Muscle layer of duodenum (tissue), 2 donors: ENCODE results near the gene FN3K.
"Not testable (repeated sequence)": the region's sequence is repeated elsewhere in the genome, so short reads cannot be mapped to it uniquely, and the experiment has no call there.

ENCODE experiments used
- H3K27ac ChIP-seq: one replicate; pipeline ENCODE4 v1.7.0; 2013; ENCODE audit warnings: mild to moderate bottlenecking, low read length
- H3K27me3 ChIP-seq: one replicate; pipeline ENCODE4 v1.7.0; 2013; ENCODE audit warnings: low read depth, mild to moderate bottlenecking, control low read depth, low read length
- H3K36me3 ChIP-seq, 2 donors: one replicate each; pipeline ENCODE4 v1.7.0; 2013; ENCODE audit warnings: low read length in 2 of 2, control low read depth in 1 of 2, mild to moderate bottlenecking in 1 of 2; ENCODE audit not compliant: insufficient read depth in 2 of 2, control insufficient read depth in 1 of 2
- H3K4me1 ChIP-seq, 2 donors: one replicate each; pipeline ENCODE4 v1.7.0; 2013; ENCODE audit warnings: low read length in 2 of 2, mild to moderate bottlenecking in 2 of 2, control low read depth in 1 of 2, moderate library complexity in 1 of 2; ENCODE audit not compliant: insufficient read depth in 2 of 2, control insufficient read depth in 1 of 2
- H3K4me3 ChIP-seq, 2 donors: one replicate each; pipeline ENCODE4 v1.7.0; 2013; ENCODE audit warnings: low read length in 2 of 2, low read depth in 1 of 2, mild to moderate bottlenecking in 1 of 2
- H3K9me3 ChIP-seq, 2 donors: one replicate each; pipeline ENCODE4 v1.7.0; 2013; ENCODE audit warnings: low read length in 2 of 2, control low read depth in 1 of 2, mild to moderate bottlenecking in 1 of 2; ENCODE audit not compliant: control insufficient read depth in 1 of 2
- donor health status: healthy.

Gene FN3K

DNA sequence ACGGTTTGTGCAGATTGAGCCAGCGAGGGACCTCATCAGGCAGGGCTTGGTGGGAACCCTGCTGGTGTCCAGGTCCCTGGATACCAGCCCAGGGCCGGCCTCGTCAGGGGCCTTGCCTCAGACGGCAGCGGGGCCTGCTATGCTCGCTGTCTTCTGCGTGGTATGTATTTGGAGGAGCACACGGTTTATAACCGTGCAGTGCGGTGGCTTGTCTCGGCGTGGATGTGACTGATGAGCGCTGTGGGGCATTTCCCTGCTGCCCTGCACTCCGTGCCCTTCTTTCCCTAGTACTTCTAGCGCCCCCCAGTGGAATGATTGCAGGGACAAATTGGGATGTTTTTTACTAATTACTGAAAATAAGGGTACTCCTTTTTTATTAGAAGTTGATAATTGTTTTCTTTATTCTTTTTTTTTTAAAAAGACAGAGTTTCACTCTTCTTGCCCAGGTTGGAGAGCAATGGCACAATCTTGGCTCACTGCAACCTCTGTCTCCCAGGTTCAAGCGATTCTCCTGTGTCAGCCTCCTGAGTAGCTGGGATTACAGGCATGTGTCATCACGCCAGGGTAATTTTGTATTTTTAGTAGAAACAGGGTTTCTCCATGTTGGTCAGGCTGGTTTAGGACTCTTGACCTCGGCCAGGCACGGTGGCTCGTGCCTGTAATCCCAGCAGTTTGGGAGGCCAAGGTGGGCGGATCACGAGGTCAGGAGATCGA lies 31.8 kb downstream of the FN3K start:
- Histone ChIP-seq H3K27ac (no peak overlapping the region), H3K4me1 (peaks cover 0 to 3% of the 10 kb centered on the region in 2 donors), H3K4me3 (no peak overlapping the region), H3K9me3 (no peaks in the 10 kb centered on the region), H3K36me3 (peaks cover 19 to 34% of the 10 kb centered on the region in 2 donors), H3K27me3 (no peaks in the 10 kb centered on the region)

DNA sequence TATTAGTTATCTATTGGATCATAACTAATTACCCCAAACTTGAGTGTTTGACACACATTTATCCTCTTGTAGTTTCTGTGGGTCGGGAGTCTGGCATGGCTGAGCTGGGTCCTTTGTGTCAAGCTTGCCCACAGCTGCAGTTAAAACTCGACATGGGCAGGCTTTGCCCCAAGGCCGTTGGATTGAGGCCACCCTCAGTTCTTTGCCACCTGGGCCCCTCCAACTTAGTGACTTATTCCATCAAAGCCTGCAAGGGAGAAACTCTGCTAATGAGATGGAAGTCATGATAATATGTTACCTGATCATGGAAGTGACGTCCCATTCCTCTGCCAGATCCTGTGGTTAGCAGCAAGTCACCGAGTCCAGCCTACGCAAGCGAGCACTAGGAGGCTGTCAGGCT lies 33.6 kb downstream of the FN3K start:
- H3K27me3 ChIP-seq: no peaks in the 10 kb centered on the region
- H3K27ac ChIP-seq: no peak overlapping the region
- H3K4me1 ChIP-seq: peaks cover 0 to 3% of the 10 kb centered on the region in 2 donors
- H3K9me3 ChIP-seq: no peaks in the 10 kb centered on the region
- H3K4me3 ChIP-seq: no peak overlapping the region
- H3K36me3 ChIP-seq: peaks cover 19 to 46% of the 10 kb centered on the region in 2 donors

DNA sequence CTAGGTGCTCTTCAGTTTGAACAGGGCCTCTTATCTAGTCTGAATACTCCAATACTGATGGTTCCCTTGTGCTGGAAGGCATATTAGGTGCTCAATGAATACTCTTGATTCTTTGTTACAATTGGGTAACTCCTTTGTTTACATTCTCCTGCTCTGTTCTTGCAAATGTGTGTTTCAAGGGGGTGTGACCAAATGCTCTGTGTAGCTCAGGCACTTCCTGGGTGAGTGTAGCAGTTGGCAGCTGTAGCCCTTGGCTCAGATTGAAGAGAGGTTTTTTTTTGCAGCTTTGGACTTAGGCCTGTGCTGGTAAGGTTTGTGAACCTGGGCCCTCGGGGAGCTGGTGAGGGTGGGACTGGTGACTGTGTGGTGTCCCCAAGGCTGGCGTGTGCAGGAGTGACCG lies 36.6 kb downstream of the FN3K start:
- no peaks in the 10 kb centered on the region for H3K9me3 ChIP-seq
- H3K27ac ChIP-seq: no peak overlapping the region
- peaks cover 19 to 34% of the 10 kb centered on the region in 2 donors for H3K36me3 ChIP-seq
- no peaks in the 10 kb centered on the region for H3K27me3 ChIP-seq
- peaks cover 0 to 7% of the 10 kb centered on the region in 2 donors for H3K4me1 ChIP-seq
- no peak overlapping the region for H3K4me3 ChIP-seq

DNA sequence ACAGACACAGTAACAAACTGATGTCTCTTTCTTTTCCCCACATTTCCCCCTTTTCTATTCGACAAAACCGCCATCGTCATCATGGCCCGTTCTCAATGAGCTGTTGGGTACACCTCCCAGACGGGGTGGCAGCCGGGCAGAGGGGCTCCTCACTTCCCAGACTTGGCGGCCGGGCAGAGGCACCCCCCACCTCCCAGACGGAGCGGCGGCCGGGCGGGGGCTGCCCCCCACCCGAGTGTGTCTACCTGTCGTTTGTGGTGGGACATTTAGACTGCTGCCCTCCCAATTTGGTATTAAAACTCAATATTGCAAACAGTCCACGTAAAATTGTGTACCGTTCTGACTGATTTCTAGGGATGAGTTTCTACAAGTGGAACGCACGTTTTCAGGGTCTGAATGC lies 39.0 kb downstream of the FN3K start:
- Histone ChIP-seq H3K36me3 (peaks cover 3 to 14% of the 10 kb centered on the region in 2 donors), H3K4me3 (peak overlapping the region in 1 of 2 donors; percentile 42)
- H3K27ac ChIP-seq, H3K4me1 ChIP-seq, H3K9me3 ChIP-seq, H3K27me3 ChIP-seq: not testable (repeated sequence)

DNA sequence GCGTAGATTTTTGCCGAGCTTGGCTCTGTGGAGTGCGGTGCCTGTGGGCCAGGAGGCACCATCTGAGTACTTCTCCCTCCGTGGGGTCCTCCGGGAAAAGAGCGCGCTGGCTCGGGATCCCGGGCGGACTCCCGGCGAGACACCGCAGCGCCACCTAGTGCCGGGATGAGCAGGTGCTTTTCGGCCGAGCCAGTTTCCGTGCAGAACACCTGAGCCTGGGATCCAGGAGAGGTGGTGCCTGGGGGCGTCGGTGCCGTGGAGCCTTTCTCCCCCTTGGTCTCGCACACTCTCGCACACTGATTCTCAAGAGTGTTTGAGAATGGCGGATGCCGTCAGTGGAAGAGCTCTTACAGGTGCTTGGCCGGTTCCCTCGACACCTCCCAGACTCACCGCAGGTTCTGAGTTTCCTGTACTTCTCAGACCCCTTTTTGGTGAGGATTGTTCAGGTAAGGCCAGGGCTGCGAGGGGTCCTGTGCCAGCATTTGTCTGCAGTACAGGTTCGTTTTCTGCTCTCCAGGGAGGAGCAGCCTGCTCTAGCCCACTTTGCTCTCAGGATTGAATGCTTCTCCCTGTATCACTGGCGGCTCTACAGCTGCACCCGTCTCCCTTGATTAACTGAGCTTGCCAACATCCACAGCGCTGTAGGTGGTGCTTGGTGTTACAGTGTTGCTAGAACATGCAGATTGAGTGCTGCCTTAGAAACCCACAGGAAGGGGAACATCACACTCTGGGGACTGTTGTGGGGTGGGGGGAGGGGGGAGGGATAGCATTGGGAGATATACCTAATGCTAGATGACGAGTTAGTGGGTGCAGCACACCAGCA lies 39.8 kb downstream of the FN3K start:
- no peaks in the 10 kb centered on the region for H3K27me3 ChIP-seq
- no peak overlapping the region for H3K27ac ChIP-seq
- peaks cover 0 to 5% of the 10 kb centered on the region in 2 donors for H3K4me1 ChIP-seq
- H3K36me3 ChIP-seq: peaks cover 3 to 14% of the 10 kb centered on the region in 2 donors
- H3K9me3 ChIP-seq: no peaks in the 10 kb centered on the region
- peak overlapping the region in 1 of 2 donors; percentile 42 for H3K4me3 ChIP-seq

DNA sequence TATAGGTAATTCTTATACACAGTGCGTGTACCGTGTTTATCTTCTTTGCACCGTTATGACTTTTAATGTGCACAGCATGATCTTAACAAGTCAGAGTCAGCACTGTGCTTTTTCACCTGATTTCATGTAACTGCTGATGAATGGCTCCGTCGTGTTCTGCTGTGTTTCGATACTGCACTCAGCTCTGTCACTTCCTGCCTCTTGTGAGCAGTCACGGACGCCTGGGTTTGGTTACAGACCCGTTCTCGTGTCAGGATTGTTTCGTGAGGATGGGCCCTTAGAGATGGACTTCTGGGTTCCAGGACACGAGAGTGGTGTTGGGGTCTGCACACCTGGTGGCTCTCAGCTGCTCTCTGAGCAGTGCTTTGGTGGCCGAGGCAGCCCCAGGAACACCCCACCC lies 41.0 kb downstream of the FN3K start:
- Histone ChIP-seq H3K27ac (no peak overlapping the region), H3K36me3 (peaks cover 3 to 14% of the 10 kb centered on the region in 2 donors), H3K27me3 (no peaks in the 10 kb centered on the region), H3K9me3 (no peaks in the 10 kb centered on the region), H3K4me3 (no peak overlapping the region), H3K4me1 (peaks cover 0 to 5% of the 10 kb centered on the region in 2 donors)

DNA sequence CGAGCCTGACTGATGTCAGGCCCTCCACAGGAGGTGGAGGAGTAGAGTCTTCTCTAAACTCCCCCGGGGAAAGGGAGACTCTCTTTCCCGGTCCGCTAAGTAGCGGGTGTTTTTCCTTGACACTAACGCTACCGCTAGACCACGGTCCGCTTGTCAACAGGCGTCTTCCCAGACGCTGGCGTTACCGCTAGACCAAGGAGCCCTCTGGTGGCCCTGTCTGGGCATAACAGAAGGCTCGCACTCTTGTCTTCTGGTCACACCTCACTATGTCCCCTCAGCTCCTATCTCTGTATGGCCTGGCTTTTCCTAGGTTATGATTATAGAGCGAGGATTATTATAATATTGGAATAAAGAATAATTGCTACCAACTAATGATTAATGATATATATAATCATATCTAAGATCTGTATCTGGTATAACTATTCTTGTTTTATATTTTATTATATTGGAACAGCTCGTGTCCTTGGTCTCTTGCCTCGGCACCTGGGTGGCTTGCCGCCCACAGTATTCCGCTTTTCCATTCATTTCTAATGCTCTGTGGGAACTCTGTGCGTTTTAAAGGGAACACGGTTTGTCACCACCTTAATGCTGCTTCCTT lies 42.5 kb downstream of the FN3K start:
- H3K9me3 ChIP-seq, H3K27ac ChIP-seq, H3K4me3 ChIP-seq, H3K27me3 ChIP-seq, H3K4me1 ChIP-seq, H3K36me3 ChIP-seq: not testable (repeated sequence)

DNA sequence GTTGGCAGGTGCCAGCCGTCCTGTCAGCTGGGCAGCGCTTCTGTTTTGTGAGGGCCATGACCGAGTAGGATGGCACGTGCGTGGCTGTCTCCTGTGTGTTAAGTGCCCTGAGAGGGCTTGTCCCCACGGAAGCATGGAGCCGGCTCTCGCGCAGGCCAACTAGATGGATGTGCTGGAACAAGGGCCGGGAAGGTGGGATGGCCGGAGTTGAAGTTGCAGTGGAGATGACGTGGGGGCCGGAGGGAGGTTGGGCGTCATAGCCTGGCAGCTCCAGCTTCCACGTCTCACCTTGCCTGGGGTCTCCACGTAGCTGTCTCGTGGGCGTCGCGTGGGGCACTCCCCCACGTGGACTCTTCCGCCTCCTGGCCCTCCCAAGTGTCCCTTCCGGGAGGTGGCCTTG lies 44.1 kb downstream of the FN3K start:
- Histone ChIP-seq H3K36me3 (peaks cover 6 to 18% of the 10 kb centered on the region in 2 donors), H3K4me1 (peaks cover 0 to 5% of the 10 kb centered on the region in 2 donors), H3K27me3 (no peaks in the 10 kb centered on the region), H3K4me3 (no peak overlapping the region), H3K9me3 (no peaks in the 10 kb centered on the region), H3K27ac (no peak overlapping the region)

DNA sequence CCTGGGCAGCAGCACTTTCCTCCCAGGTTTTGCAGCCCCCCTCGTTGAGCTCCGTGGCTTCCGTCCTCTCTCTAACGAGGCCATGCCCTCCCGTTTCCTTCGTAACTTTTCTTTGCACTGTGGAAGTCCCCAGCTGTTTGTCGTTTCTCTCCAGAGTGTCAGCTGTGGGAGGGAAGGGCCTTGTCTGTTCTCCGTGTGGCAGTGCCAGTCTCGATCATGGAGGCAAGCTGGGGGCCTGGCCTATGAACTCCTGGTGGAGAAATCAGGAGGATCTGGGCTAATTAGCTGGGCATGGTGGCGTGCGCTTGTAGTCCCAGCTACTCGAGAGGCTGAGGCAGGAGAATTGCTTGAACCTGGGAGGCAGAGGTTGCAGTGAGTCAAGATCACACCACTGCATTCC lies 44.8 kb downstream of the FN3K start:
- Histone ChIP-seq H3K4me1 (peaks cover 0 to 1% of the 10 kb centered on the region in 2 donors), H3K27me3 (no peaks in the 10 kb centered on the region), H3K36me3 (peaks cover 6 to 20% of the 10 kb centered on the region in 2 donors), H3K9me3 (no peaks in the 10 kb centered on the region), H3K27ac (no peak overlapping the region), H3K4me3 (no peak overlapping the region)

DNA sequence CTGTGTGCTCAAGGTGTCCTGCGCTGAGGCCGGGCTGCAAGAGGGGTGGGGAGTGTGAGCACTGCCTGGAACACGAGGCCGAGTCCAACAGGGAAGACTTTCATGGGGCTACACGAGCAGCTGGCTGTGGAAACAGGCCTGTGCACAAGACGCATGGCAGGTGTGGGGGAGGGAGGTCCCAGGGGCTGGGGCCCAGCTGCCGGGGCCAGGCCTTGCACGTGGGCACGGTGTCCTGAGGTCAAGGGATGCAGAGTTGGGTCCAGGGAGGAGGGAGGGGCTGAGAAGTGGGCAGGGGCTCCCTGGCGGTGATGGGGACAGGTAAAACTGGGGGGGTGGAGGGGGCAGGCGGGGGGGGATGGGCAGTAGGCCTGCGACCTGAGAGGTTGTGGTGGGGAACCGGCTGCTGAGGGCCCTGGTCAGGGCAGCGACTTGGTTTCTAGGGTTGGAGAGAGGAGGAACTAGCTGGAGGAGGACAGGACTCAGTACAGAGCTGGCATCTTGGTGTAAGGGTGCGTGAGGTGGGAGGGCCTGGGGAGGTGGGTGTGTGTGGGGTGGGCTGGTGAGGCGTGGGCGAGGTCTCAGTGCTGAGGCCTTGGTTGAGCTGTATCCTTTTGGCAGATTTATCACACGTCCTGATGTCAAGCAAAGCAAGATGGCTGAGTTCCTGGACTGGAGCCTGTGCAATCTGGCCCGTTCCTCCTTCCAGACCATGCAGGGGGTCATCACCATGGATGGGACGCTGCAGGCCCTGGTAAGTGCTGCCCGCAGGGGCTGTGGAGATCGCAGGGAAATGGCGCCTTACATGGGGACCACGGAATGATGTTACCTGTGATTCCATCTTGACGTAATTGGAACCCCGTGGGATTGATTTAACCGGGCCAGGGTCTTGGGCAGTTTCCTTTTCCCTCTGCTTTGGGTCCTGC lies 45.8 kb downstream of the FN3K start:
- H3K4me3 ChIP-seq: no peak overlapping the region
- no peak overlapping the region for H3K27ac ChIP-seq
- peaks cover 6 to 20% of the 10 kb centered on the region in 2 donors for H3K36me3 ChIP-seq

More for the DNA sequence above, 45.8 kb downstream of the FN3K start:
- Histone ChIP-seq H3K27me3 (no peaks in the 10 kb centered on the region), H3K9me3 (no peaks in the 10 kb centered on the region), H3K4me1 (no peaks in the 10 kb centered on the region)
